Subcutaneous adipose tissue (tissue), 4 donors: ENCODE results near the gene MYEOV. TPM values are rescaled to one million over a fixed set of nuclear protein-coding genes. Genes with fewer than 3 reads are reported as not detected.

Experiments used
- CTCF ChIP-seq: fragments of 450-650 bp; IDR thresholded peaks from one replicate; pipeline ENCODE4 v1.5.1; 2016; ENCODE audit warnings: low read depth, mild to moderate bottlenecking, control low read depth, antibody characterized with exemption, moderate library complexity
- total RNA-seq, 4 donors: library from RNA; depleted of rRNA; stranded (reverse); fragments of >200 nt; gene quantifications; one replicate each; pipeline ENCODE4 v1.1.0, GENCODE V29; 2016

MYEOV gene
- total RNA-seq, 4 donors from 2014 or later = 21.4 to 57.9 (median 39.2) TPM

GRCh38 chr11:69304258-69304657, 10.3 kb downstream of the MYEOV start:
- no peak for TF ChIP-seq CTCF

DNA sequence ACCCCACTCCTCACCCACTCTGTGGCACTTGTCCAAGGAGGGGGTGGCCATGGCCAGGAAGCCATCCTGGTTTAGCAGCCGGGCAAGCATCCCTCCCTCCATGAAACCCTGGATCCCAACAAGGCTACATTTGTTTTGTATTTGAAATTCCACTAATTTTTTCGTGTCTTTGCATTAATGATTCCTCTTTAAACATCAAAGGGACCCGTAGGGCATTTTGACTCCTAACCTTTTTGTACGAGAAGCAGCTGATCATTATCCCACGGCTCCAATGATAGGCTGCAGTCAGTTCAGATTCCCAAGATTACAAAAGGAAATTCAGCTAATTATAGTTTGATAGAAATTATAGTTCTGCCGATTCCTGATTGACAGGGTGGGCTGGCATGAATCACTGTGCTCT, 10.7 kb downstream of the MYEOV start:
- no peak for TF ChIP-seq CTCF

DNA sequence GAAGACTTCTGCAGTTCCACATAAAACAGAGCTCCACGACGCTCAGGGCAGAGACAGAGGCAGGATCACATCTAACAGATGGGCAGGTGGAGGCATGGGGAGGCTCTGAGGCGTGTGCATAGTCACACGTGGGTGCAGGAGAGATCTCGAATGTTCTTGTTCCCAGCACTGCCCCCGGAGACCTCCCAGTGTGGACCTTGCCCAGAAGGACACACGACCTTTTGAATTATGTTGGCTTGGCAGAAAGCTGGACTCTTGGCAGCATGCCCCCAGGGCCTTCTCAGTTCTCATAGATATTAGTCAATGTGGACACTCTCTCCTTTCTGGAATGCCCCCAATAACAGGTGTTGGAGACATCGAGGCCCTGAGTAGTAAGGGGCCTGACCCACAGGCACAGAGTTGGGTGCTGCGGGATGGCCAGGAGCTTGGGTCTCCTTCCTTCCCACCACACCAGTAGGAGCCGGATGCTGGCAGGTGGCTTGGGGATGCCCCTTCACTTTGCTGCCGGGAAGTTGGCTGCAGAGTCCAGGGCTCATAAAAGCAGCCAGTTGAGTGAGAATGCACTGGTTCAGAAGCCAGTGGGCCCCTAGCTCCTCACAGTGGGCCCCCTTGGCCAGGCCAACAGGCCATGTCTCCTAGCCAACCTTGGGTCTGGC, 12.1 kb downstream of the MYEOV start:
- no peak for TF ChIP-seq CTCF

- no peak for TF ChIP-seq CTCF
Observed at GRCh38 chr11:69306821-69307220, 12.9 kb downstream of the MYEOV start.

GRCh38 chr11:69307421-69307820, 13.5 kb downstream of the MYEOV start:
- TF ChIP-seq CTCF = no peak

DNA sequence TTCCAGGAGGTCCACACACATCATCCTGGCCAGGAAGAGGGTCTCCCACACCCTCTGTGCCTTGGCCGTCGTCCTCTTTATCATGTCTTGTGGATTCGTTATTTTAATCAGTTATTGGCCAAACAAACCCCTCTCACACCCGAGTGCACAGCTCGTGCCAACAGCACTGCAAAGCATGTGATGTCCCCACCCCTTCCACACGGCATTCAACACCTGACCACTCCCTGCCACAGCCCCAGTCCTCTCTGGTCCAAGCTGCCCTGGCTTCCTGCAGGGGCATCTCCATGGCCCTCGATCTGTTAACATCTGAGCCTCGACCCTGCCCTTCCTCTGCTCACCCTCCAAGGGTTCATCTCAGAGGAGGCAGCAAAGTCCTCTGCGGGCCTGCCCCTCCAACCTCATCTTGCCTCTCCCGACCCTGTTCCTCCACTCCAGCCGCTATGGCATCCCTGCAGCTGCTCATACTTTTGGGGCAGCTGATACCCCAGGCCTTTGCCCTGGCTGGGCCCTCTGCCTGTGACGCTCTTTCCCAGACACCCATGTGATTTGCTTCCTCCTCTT, 14.0 kb downstream of the MYEOV start:
- TF ChIP-seq CTCF = no peak

DNA sequence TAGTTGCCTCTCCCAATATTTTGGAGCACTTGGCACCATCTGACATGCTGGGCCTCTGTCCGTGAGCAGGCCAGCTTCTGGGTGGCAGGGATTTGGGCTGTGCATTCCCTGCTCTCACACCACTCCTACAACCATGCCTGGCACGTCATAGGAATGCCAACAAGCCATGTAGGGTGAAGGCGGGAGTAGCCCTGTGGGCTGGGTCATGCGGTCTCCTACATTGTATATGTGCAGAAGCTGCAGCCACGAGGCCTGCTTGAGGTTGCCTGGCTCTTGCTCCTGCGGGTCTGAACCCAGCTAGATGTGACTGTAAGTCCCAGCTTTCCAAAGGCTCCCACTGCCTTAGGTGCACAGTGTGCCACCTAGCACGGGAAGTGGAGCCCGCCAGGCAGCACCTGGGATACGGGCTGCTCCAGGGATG, 14.5 kb downstream of the MYEOV start:
- no peak for TF ChIP-seq CTCF
